ENCODE data around the gene MC2R. TPM values are rescaled to one million over a fixed set of nuclear protein-coding genes. Genes with fewer than 3 reads are reported as not detected.
"Not testable (repeated sequence)": the region's sequence is repeated elsewhere in the genome, so short reads cannot be mapped to it uniquely, and the experiment has no call there.

Gene MC2R
- total and polyA plus RNA-seq, 8 donors = 0.46 TPM; not detected in 7

GRCh38 chr18:13868501-13869271 is 46.6 kb downstream of the MC2R start:
- Histone ChIP-seq H3K4me3 (peak overlapping the region in 2 of 4 donors; percentile 2 to 13), H3K4me1 (peaks cover 3 to 11% (median 8%) of the 10 kb centered on the region in 4 donors), H3K9me3 (no peaks in the 10 kb centered on the region), H3K27me3 (peaks cover 0 to 69% (median 17%) of the 10 kb centered on the region in 3 donors), H3K27ac (no peak overlapping the region), H3K36me3 (no peaks in the 10 kb centered on the region)
- DNase-seq = no peak
- TF ChIP-seq POLR2A (IDR thresholded peaks at IDR 0.05) (no peak), POLR2AphosphoS5 (IDR thresholded peaks at IDR 0.05) (no peak), EP300 (IDR thresholded peaks at IDR 0.05) (no peak), CTCF (IDR thresholded peaks at IDR 0.05) (no peak)
- intact Hi-C loops (cut with DNase I; ENCODE audit: low total_unique reads) = no loop called here
- 5 to 7% (median 6%) methylated on average over 41 to 51 of the region's 51 CpGs for WGBS, 5 donors

GRCh38 chr18:13862898-13863297 is 52.4 kb downstream of the MC2R start:
- H3K4me3 ChIP-seq; H3K36me3 ChIP-seq; intact Hi-C loops (cut with DNase I; ENCODE audit: low total_unique reads); H3K4me1 ChIP-seq: not testable (repeated sequence)
- Histone ChIP-seq H3K9me3 (peaks cover 0 to 11% (median 3%) of the 10 kb centered on the region in 4 donors), H3K27ac (peak overlapping the region in 1 of 5 donors; percentile 22), H3K27me3 (peaks cover 0 to 22% (median 0%) of the 10 kb centered on the region in 3 donors)
- peak; percentile 40 to 77 for DNase-seq
- 14 to 34% (median 22%) methylated on average over 7 of the region's 7 CpGs for WGBS, 5 donors

- H3K4me3 ChIP-seq = no peak overlapping the region
- H3K36me3 ChIP-seq = no peaks in the 10 kb centered on the region
- 84 to 95% (median 84%) methylated on average over 4 of the region's 4 CpGs for WGBS, 5 donors
- H3K27ac ChIP-seq = no peak overlapping the region
- H3K27me3 ChIP-seq = no peaks in the 10 kb centered on the region
- no peaks in the 10 kb centered on the region for H3K4me1 ChIP-seq
- no peak for TF ChIP-seq POLR2AphosphoS5 (IDR thresholded peaks at IDR 0.05)
- no peak for TF ChIP-seq CTCF (IDR thresholded peaks at IDR 0.05)
- TF ChIP-seq POLR2A (IDR thresholded peaks at IDR 0.05) = no peak
- TF ChIP-seq EP300 (IDR thresholded peaks at IDR 0.05) = no peak
- intact Hi-C loops (cut with DNase I; ENCODE audit: low total_unique reads) = no loop called here
- H3K9me3 ChIP-seq = peaks cover 0 to 22% (median 10%) of the 10 kb centered on the region in 4 donors
- DNase-seq = no peak
Observed at GRCh38 chr18:13849791-13850190, 65.5 kb downstream of the MC2R start.

- 61 to 84% (median 82%) methylated on average over 21 to 22 of the region's 22 CpGs for WGBS, 5 donors
- Histone ChIP-seq H3K9me3 (no peaks in the 10 kb centered on the region), H3K4me3 (no peak overlapping the region), H3K36me3 (no peaks in the 10 kb centered on the region), H3K27me3 (peaks cover 0 to 21% (median 0%) of the 10 kb centered on the region in 3 donors), H3K27ac (peak overlapping the region in 1 of 5 donors; percentile 19), H3K4me1 (peaks cover 0 to 8% (median 3%) of the 10 kb centered on the region in 4 donors)
- peak in 1 of 2 donors; percentile 39 for DNase-seq
- TF ChIP-seq CTCF (IDR thresholded peaks at IDR 0.05) (no peak), EP300 (IDR thresholded peaks at IDR 0.05) (no peak), POLR2AphosphoS5 (IDR thresholded peaks at IDR 0.05) (no peak), POLR2A (IDR thresholded peaks at IDR 0.05) (no peak)
- intact Hi-C loops (cut with DNase I; ENCODE audit: low total_unique reads) = no loop called here
Observed at GRCh38 chr18:13836559-13836958, 78.8 kb downstream of the MC2R start.

- peaks cover 0 to 8% (median 3%) of the 10 kb centered on the region in 4 donors for H3K4me1 ChIP-seq
- no peaks in the 10 kb centered on the region for H3K9me3 ChIP-seq
- H3K27me3 ChIP-seq = peaks cover 0 to 25% (median 0%) of the 10 kb centered on the region in 3 donors
- TF ChIP-seq POLR2AphosphoS5 (IDR thresholded peaks at IDR 0.05) (no peak), CTCF (IDR thresholded peaks at IDR 0.05) (no peak), EP300 (IDR thresholded peaks at IDR 0.05) (no peak), POLR2A (IDR thresholded peaks at IDR 0.05) (no peak)
- intact Hi-C loops (cut with DNase I; ENCODE audit: low total_unique reads) = no loop called here
- no peaks in the 10 kb centered on the region for H3K36me3 ChIP-seq
- DNase-seq = no peak
- 69 to 82% (median 75%) methylated on average over 6 of the region's 6 CpGs for WGBS, 5 donors
- H3K4me3 ChIP-seq = no peak overlapping the region
- H3K27ac ChIP-seq = no peak overlapping the region
Observed at GRCh38 chr18:13835202-13835601, 80.1 kb downstream of the MC2R start.
